DND-41 (cell line): ENCODE measurements around the gene PTPRE.

Experiments
- CTCF ChIP-seq: IDR thresholded peaks from 2 replicates; pipeline ENCODE4 v1.5.1; 2012; ENCODE audit warnings: borderline replicate concordance, low read length, moderate library complexity, mild to moderate bottlenecking; ENCODE audit not compliant: poor library complexity, severe bottlenecking; ENCODE audit errors: extremely low read depth
- EZH2 ChIP-seq: IDR thresholded peaks from 3 replicates; pipeline ENCODE4 v1.6.1; 2012; ENCODE audit warnings: borderline replicate concordance, low read depth, mild to moderate bottlenecking, moderate library complexity, low read length, inconsistent platforms; ENCODE audit not compliant: severe bottlenecking

- TF ChIP-seq CTCF, result no peak
- no peak for TF ChIP-seq EZH2
These were observed 124.3 kb downstream of the PTPRE start for GRCh38 chr10:128031216-128031615.
